Measurements from ENCODE around the gene ZNF620. TPM values are rescaled to one million over a fixed set of nuclear protein-coding genes. Genes with fewer than 3 reads are reported as not detected.
"Not testable (repeated sequence)": the region's sequence is repeated elsewhere in the genome, so short reads cannot be mapped to it uniquely, and the experiment has no call there.

ZNF620 gene
- total RNA-seq, 1 donor from 2014 or later = 4.2 TPM

- H3K4me1 ChIP-seq (ENCODE audit: insufficient read depth, low read length) = peaks cover 3% of the 10 kb centered on the region
- H3K36me3 ChIP-seq (ENCODE audit: insufficient read depth, low read length) = no peaks in the 10 kb centered on the region
- no peaks in the 10 kb centered on the region for H3K27me3 ChIP-seq (ENCODE audit: insufficient read depth, low read length)
- Mint-ChIP-seq H3K36me3 (ENCODE audit: low read depth, unreplicated experiment) (peaks cover 6% of the 10 kb centered on the region), H3K9me3 (ENCODE audit: unreplicated experiment) (peaks cover 20% of the 10 kb centered on the region), H3K4me1 (ENCODE audit: low read depth, unreplicated experiment) (peaks cover 7% of the 10 kb centered on the region), H3K27ac (ENCODE audit: unreplicated experiment) (no peak overlapping the region), H3K27me3 (ENCODE audit: low read depth, unreplicated experiment) (no peaks in the 10 kb centered on the region), H3K4me3 (ENCODE audit: unreplicated experiment) (no peak overlapping the region)
- H3K4me2 ChIP-seq (ENCODE audit: low read length) = no peak overlapping the region
- H3K9me3 ChIP-seq (ENCODE audit: insufficient read depth, low read depth, low read length) = no peaks in the 10 kb centered on the region
- no peak overlapping the region for H2AFZ ChIP-seq (ENCODE audit: low read depth, low read length)
- TF ChIP-seq EZH2 (IDR thresholded peaks at IDR 0.05; ENCODE audit: insufficient read depth, low read length) = no peak
- no peak for TF ChIP-seq CTCF (IDR thresholded peaks at IDR 0.05; ENCODE audit: insufficient read depth, low read depth, low read length)
- H3K27ac ChIP-seq (ENCODE audit: low read depth, low read length) = no peak overlapping the region
- FAIRE-seq = no peak
- H3K79me2 ChIP-seq (ENCODE audit: insufficient read depth, low read length) = no peaks in the 10 kb centered on the region
- H4K20me1 ChIP-seq (ENCODE audit: insufficient read depth, low read length) = no peaks in the 10 kb centered on the region
- H3K9ac ChIP-seq (ENCODE audit: low read length) = no peak overlapping the region
- DNase-seq (ENCODE audit: low read depth) = peak; percentile 18
- no peak overlapping the region for H3K4me3 ChIP-seq (ENCODE audit: insufficient read depth, low read depth, low read length)
Observed at GRCh38 chr3:40557575-40558161, 51.8 kb downstream of the ZNF620 start.

- not testable (repeated sequence) for H3K27me3 Mint-ChIP-seq (ENCODE audit: low read depth, unreplicated experiment); FAIRE-seq
Observed at GRCh38 chr3:40562482-40562881, 56.6 kb downstream of the ZNF620 start.

GRCh38 chr3:40565629-40566028 is 59.8 kb downstream of the ZNF620 start:
- FAIRE-seq; H3K4me3 ChIP-seq (ENCODE audit: insufficient read depth, low read depth, low read length); H4K20me1 ChIP-seq (ENCODE audit: insufficient read depth, low read length); H3K4me2 ChIP-seq (ENCODE audit: low read length); H3K4me1 ChIP-seq (ENCODE audit: insufficient read depth, low read length); H3K79me2 ChIP-seq (ENCODE audit: insufficient read depth, low read length); H3K27me3 ChIP-seq (ENCODE audit: insufficient read depth, low read length); DNase-seq (ENCODE audit: low read depth); H3K9ac ChIP-seq (ENCODE audit: low read length); H2AFZ ChIP-seq (ENCODE audit: low read depth, low read length); H3K4me3 Mint-ChIP-seq (ENCODE audit: unreplicated experiment); H3K36me3 ChIP-seq (ENCODE audit: insufficient read depth, low read length); H3K27ac Mint-ChIP-seq (ENCODE audit: unreplicated experiment); H3K36me3 Mint-ChIP-seq (ENCODE audit: low read depth, unreplicated experiment); H3K9me3 ChIP-seq (ENCODE audit: insufficient read depth, low read depth, low read length); H3K4me1 Mint-ChIP-seq (ENCODE audit: low read depth, unreplicated experiment); H3K27me3 Mint-ChIP-seq (ENCODE audit: low read depth, unreplicated experiment); H3K27ac ChIP-seq (ENCODE audit: low read depth, low read length): not testable (repeated sequence)
- H3K9me3 Mint-ChIP-seq (ENCODE audit: unreplicated experiment) = peaks cover 27% of the 10 kb centered on the region

More at GRCh38 chr3:40562482-40562881, 56.6 kb downstream of the ZNF620 start:
- not testable (repeated sequence) for H3K4me3 Mint-ChIP-seq (ENCODE audit: unreplicated experiment); H3K9me3 ChIP-seq (ENCODE audit: insufficient read depth, low read depth, low read length); H3K4me2 ChIP-seq (ENCODE audit: low read length); H3K36me3 Mint-ChIP-seq (ENCODE audit: low read depth, unreplicated experiment); H3K4me1 Mint-ChIP-seq (ENCODE audit: low read depth, unreplicated experiment); H3K27ac Mint-ChIP-seq (ENCODE audit: unreplicated experiment); H3K27me3 ChIP-seq (ENCODE audit: insufficient read depth, low read length); H4K20me1 ChIP-seq (ENCODE audit: insufficient read depth, low read length); H2AFZ ChIP-seq (ENCODE audit: low read depth, low read length); H3K27ac ChIP-seq (ENCODE audit: low read depth, low read length); H3K79me2 ChIP-seq (ENCODE audit: insufficient read depth, low read length); DNase-seq (ENCODE audit: low read depth); H3K36me3 ChIP-seq (ENCODE audit: insufficient read depth, low read length); H3K4me1 ChIP-seq (ENCODE audit: insufficient read depth, low read length); H3K9ac ChIP-seq (ENCODE audit: low read length); H3K4me3 ChIP-seq (ENCODE audit: insufficient read depth, low read depth, low read length)
- H3K9me3 Mint-ChIP-seq (ENCODE audit: unreplicated experiment) = peaks cover 22% of the 10 kb centered on the region

All from astrocyte (in vitro differentiated cells and primary cell).